Inferior parietal cortex (tissue), 1 donor: ENCODE results near the gene SYP.
"Not testable (repeated sequence)": the region's sequence is repeated elsewhere in the genome, so short reads cannot be mapped to it uniquely, and the experiment has no call there.

Experiments used
- DNase-seq: peaks from one replicate; pipeline ENCODE4 v3.0.0-alpha.2; 2016; ENCODE audit errors: extremely low spot score

Gene SYP

GRCh38 chrX:49189606-49190005 is 10.4 kb downstream of the SYP start:
- DNase-seq, result no peak

DNA sequence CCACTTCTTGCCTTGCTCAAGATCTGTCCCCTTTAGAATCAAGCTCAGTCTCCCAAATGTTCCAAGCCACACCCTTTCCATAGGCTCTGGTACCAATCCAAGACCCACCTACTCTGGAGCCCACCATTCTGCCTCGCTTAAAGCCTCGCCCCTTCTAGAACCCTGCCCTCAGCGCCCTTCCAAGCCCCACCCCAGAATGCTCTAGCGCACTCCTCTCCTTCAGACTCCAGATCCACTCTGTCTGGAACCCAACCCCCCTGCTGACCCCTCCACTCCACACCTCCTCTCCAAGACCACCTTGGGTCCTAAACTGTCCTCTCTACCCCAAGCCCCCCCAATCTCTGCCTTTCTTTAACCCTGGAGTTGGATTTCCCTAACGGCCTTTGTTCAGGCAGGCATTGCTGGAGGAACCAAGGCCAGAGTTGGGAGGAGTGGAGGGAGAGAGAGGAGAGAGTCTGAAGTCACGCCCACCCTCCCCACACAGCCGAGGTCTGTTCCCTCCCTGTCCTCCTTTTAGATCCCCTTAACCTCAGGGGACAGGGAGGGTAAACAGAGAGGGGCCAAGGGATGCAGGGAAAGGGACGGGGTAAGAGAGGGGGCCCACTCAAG is 11.4 kb downstream of the SYP start:
- no peak for DNase-seq

GRCh38 chrX:49187526-49187925 is 12.5 kb downstream of the SYP start:
- DNase-seq, result no peak

- DNase-seq, result no peak
Observed at GRCh38 chrX:49187028-49187394, 13.0 kb downstream of the SYP start.

DNA sequence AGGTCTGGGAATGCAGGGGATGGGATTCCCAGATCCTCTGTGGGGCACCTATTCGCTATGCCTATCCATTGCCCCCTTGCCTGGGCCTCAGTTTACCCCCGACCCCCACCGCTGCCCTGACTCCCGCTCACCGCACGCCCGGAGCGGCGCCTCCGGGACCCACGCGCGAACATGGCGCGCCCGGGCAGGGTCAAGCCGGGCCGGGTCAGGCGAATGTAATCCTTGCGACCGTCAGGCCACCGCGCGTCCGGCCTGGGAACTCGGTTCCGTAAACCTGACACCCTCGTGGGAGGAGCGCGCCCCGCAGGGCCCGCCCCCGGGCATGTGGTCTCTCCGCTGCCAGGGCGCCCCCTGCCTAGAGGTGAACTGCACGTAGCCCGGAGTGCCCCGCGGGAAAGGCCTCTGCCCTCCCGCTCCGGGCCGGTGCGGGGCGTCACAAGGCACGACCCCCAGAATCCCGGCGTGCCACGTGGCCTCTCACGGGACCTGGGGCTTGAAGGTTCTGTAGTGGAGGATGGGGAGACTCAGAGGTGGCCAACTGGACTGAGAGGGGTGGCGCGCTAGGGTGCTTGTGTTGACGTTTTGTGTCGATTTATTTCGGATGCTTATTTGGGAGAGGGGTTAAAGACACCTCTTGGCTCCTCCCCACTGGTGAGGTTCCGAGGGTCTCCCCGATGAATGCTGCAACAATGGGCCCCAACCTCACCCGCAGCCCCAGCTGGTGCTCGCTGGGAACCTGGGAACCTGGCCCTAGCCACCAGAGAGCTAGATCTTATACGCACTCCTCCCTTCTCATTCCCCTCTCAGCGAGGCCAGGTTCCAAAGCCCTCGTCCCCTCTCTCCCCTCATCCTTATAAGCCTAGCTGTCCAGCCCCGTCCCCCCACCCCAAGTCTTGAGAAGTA is 13.6 kb downstream of the SYP start, which contains the start of gene PRICKLE3:
Gene PRICKLE3 (minus strand): TSS at position 249 of the 903 bp plus-strand sequence. CDS start 76 bp downstream, at position 173.
- no peak for DNase-seq

DNA sequence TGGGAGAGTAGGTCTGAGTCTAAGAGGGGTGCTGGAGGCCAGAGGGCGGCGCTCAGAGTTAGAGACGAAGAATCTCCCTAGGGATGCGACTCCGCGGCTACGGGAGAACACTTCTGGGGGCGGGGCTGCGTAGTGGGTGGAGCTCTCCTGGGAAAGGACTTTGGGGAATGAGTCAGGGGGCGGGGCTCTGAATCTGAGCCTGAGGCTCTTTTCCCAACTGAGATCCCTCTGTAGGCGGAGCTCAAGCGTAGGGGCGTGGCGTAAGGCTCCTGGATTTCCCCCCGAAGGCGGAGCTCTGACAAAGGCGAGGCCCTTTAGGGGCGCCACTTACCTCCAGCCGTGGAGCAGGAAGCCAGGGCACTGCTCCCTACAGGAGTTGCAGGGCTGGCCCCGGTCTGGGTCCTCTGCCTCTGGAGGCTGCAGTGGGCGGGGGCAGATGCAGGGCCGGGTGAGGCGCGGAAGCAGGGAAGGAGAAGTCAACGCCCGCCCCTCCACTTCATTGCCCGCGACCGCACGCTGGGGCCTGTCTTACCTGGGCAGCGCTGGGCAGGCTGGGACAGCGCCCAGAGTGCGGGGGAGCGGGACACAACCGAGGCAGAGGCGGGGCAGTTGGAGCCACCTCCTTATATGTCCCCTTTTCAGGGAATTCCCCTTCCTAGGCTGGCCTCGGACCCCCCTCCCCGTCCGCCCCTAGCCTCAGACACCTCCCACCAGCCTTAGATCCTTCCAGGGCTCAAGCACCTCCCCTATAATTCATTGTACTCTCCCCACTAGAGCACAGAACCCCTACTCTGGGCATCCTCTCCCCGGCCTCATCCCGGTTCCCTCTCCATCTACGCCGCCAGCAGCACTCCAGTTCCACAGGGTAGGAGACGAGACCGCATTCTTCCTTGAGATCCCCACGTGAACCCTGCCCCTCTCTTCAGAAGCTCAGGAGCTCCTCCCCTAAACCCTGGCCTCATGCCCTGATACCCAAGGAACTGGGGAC is 15.4 kb downstream of the SYP start:
- DNase-seq, result no peak

GRCh38 chrX:49183701-49184281 is 16.2 kb downstream of the SYP start:
- no peak for DNase-seq

DNA sequence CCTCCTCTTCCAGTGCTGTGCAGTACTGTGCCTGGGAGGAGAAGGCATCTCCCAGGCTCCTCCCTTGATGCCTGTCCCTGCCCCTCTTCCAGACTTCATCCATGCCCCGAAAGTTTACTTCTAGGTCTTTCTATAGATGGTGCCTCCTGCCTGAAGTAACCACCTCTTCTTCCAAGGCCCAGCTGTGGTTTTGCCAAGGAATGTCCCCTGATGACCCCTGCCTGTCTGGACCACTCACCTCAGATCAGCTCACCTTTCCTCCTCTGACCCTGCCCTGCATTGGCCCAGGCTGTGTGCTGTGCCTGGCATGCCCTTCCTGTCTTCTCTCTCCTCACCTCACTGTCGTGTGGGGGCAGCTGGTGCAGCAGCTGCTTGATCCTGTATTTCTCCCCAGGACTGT is 20.6 kb downstream of the SYP start:
- no peak for DNase-seq

GRCh38 chrX:49178537-49178936 is 21.5 kb downstream of the SYP start:
- no peak for DNase-seq

GRCh38 chrX:49177873-49178480 is 22.0 kb downstream of the SYP start:
- DNase-seq, result no peak

DNA sequence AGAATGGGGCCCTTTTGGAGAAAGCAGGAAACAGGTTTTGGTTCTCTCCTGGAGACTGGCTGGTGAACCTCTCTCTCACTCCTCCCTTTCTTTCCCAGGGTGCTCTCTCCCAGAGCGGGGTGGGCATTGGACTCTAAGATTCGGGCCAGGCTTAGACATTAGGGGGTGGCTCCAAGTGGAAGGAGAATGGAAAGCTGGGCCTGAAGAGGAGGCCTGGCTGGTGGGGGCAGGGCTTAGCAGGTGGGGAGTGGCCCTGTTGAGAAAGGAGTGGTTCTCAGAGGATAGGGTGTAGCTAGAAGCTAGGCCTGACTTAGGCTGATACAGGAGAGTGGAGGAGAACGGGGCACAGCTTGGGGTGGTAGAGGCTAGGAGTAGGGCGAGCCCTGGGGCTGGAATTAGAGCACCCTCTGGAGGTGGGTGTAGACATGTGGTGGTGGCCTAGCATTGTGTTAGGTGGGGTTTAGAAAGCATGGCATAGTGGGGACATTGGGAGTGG is 22.6 kb downstream of the SYP start:
- DNase-seq, result no peak

- no peak for DNase-seq
Observed at GRCh38 chrX:49176421-49177326, 23.3 kb downstream of the SYP start.

DNA sequence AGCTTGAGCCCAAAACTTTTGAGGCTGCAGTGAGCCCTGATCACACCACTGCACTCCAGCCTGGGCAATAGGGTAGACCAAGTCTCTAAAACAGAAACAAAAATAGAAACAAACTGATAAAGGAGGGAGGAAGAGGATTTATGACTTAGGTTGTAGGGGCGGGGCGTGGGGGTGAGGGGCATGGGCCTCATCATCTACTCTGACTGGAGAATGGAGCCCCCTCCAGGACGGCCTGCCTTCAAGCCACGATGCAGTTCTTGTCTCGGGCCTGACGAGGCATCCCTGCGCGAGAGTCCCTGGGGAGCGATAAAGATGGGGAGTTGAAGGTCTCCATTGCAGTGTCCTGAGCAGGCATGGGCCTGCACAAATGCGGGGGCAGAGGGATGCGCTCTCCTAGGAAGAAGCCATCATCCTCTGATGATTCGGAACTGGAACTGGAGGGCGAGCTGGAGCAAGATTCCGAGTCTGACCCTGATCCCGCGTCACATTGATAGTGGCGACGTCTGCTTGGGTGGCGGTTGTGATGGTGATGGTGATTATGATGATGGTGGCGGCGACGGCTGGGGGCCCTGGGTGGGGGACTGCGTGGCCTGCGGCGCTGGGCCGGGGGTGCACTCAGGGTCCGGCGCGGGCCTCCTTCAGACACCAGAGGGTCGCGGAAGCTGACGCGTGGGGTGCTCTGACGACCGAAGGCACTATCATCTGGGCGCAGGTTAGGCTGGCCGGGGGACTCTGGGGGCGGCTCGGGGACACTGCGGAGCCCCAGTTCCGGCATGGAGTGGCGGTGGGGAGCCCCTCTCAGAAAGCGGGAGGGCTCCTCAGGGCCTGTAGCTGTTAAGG is 24.3 kb downstream of the SYP start:
- DNase-seq, result no peak

GRCh38 chrX:49174723-49175122 is 25.3 kb downstream of the SYP start:
- no peak for DNase-seq

GRCh38 chrX:49173544-49173943 is 26.4 kb downstream of the SYP start:
- not testable (repeated sequence) for DNase-seq

DNA sequence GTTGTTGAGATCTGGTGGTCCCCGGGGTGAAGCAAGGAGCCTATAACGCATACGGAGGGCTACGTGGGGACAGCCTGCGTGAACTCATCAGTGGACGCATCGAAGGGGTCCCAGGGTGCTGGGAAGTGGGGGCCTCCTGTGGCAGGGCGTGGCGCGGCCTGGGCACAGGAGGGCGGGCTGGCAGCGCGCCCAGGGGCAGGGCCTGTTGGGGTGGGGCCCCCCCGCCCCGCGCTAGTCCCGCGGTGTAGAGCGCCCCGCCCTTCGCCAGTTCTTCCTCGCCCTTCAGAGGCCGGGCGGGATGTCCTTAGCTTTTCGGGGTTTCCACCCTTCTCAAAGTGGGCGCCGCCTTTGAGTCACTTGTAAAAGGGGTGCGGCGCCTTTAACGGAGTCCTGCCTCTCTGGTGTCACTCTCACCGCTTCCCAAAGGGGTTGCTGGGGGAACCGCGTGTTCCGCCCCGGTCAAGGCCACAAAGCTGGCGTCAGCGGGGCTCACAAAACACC is 27.7 kb downstream of the SYP start:
- DNase-seq, result no peak

GRCh38 chrX:49171752-49172279 is 28.2 kb downstream of the SYP start, which contains the start of gene PLP2:
TSS of gene PLP2 (plus strand) at chrX:49171898. CDS start at chrX:49172001, 103 bp downstream.
- no peak for DNase-seq

DNA sequence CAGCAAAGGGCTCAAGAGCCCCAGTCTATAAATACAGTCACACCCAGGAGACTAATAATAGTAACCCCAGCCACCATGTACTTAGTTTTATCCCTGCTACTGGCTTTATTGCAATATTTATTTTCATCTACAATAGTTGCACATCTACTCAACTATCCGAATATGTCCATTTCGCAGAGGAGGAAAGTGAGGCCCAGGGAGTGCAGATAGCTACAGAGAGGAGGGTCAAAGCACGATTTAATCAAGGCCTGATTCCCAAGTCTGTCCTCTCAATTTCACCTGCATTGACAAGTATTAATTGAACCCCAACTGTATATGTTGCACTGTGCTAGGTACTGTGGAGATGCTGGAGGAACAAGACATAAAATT is 32.3 kb downstream of the SYP start:
- no peak for DNase-seq
